GM13977 (cell line): ENCODE results near the gene HELZ.

Experiments
- DNase-seq: peaks from one replicate; pipeline ENCODE4 v3.0.0; 2012; ENCODE audit warnings: low spot score
- in situ Hi-C: fragments of 300-500 bp; cut with MboI; formaldehyde crosslinking; loops from one replicate; pipeline ENCODE4 v1.12.0; 2022; ENCODE audit warnings: low sequenced_read_pairs, low pct_unique_long_range_greater_than_20kb, mixed read lengths, inconsistent platforms; ENCODE audit not compliant: unreplicated experiment
- TF ChIP-seq, protein P1 (sequence below): IDR thresholded peaks from 2 replicates; pipeline ENCODE4 v1.5.1; 2012; ENCODE audit warnings: mild to moderate bottlenecking, control low read depth; ENCODE audit not compliant: insufficient read depth; ENCODE audit errors: extremely low read depth, missing control alignments

Gene HELZ

DNA sequence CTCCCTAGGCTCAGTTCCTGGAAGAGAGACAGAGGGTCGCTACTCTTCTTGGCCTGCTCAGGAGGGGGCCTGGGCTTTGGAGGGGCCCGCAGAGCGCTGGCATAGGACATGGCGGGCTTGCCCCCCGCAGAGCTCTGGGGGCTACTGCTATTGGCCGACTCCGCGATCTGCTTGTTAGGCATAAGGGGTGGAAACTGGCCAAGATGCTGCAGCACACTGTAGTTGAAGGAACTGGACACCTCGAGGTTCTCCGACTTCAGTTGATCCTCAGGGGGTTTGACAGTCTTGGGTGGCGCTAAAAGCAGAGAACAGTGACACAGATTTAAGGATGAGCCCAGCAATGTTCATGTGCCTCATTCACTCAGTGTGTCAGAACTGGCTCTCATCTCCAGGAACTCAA is 166.7 kb downstream of the HELZ start:
- DNase-seq: no peak
- in situ Hi-C loops: no loop called here
- TF ChIP-seq, protein P1, sequence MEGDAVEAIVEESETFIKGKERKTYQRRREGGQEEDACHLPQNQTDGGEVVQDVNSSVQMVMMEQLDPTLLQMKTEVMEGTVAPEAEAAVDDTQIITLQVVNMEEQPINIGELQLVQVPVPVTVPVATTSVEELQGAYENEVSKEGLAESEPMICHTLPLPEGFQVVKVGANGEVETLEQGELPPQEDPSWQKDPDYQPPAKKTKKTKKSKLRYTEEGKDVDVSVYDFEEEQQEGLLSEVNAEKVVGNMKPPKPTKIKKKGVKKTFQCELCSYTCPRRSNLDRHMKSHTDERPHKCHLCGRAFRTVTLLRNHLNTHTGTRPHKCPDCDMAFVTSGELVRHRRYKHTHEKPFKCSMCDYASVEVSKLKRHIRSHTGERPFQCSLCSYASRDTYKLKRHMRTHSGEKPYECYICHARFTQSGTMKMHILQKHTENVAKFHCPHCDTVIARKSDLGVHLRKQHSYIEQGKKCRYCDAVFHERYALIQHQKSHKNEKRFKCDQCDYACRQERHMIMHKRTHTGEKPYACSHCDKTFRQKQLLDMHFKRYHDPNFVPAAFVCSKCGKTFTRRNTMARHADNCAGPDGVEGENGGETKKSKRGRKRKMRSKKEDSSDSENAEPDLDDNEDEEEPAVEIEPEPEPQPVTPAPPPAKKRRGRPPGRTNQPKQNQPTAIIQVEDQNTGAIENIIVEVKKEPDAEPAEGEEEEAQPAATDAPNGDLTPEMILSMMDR: no peak

DNA sequence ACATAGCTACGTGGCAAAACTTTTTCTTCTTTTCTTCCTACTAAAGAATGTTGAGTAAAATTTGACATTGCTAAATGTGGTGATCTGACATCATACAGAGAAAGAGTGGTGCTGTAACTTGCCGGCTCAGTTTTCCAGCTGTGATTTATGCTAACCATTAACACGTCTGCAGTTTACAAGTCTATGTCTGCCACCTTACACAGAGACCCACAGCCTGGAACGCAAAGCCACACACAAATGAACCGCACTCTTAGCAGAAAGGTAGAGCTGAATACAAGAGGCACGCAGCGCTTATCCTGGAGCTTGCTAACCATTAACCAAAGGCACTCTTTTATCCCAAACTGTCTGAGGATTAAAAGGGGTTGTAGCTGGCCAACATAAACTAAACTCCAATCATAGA is 168.7 kb downstream of the HELZ start:
- in situ Hi-C loops: no loop called here
- TF ChIP-seq, protein P1: no peak
- no peak for DNase-seq

DNA sequence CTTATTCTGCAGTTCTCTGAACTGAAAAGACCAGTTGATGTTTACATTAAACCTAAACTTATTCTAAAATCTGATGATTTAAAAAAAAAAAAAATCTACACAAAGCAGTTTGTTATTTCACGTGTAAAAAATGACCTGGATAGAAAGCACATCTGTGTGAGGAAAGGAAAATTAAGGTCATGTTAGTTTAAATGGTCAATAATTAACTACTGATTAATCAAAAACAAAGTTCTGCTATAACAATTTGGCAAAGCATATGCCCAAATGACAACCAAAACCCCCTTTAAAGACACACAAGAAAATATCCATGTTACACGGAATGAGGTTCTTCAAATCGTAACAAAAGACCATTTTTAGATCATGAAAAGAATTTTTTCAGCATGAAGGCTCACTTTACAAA is 170.2 kb downstream of the HELZ start:
- TF ChIP-seq, protein P1: no peak
- in situ Hi-C loops: no loop called here
- no peak for DNase-seq

DNA sequence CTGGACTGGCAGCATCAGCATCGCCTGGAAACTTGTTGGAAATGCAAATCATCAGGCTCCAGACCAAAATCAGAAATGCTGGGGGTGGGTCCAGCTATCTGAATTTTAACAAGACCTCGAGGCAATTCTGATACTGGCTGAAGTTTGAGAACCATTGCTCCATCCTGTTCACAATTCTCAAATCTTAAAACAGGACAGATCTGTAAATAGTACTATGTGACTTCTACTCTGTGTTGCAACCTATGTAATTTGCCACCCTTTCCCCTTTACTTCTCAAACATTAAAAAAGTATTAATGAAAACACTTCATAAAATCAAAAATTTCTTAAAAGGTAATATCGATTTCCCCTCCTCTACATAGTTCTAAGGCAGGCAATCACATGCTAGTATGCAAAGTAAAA is 172.1 kb downstream of the HELZ start:
- TF ChIP-seq, protein P1: no peak
- in situ Hi-C loops: no loop called here
- no peak for DNase-seq

DNA sequence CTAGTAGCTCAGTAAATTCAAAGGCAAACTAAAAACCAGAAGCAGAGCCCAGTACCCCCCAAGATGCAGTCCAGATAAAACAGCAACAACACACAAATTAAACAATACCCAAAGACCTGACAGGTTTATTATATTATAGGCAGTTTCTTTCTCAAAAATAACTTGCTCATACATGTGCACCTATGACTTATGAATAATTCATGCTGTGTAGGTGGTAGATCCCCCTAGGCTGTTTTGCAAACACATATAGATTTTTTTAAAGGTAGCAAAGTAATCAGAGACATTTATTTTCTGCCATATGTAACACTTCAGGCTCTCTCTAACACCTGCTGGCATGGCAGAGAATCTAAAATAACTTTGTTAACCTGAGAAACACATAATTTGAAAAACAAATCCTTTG is 173.4 kb downstream of the HELZ start:
- DNase-seq: no peak
- in situ Hi-C loops: no loop called here
- TF ChIP-seq, protein P1: no peak

DNA sequence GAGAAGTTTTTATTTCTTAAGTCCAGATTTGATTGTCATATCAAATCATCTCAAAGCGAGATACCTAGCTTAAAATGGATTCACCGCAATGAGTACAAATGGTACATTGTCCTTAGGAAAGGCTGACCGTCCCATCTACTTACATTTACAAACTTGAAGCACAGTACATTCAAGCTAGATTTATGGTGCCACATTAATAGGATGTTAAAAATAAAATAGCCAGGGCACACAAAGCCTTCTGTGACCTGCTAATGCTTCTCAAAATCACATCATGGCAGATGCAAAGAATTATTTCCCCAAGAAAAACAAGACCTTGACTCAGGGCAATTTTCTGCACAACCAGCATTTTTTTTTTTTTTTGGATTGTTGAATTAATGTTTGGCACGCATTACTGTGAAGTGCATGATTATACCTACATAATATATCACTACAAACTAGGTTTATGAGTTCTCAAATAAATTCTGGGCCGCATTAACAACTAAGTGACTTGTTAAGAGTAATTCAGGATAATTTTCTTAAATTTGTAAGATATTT is 175.3 kb downstream of the HELZ start:
- TF ChIP-seq, protein P1: no peak
- in situ Hi-C loops: no loop called here
- DNase-seq: no peak

DNA sequence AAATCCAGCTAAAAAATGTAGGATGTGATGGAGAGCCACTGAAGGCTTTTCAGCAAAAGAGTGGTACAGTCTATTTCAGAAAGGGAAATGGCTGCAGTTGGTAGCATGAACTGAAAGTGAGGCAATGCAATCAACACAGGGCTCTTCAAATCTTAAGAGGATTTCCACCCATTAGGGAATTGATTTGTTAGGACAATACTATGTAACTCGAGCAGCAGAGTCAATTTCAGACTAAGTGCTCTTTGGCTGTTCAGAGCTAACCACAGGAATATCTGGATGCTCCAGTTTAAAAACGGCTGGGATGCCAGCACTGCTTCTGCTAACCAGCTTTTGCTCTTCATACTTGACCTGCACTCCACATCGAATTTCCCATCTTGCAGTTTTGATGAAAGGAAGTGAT is 176.0 kb downstream of the HELZ start:
- no peak for DNase-seq
- TF ChIP-seq, protein P1: no peak
- in situ Hi-C loops: no loop called here
